Right lobe of liver (tissue), 4 donors: ENCODE data around the gene FHIP1A.

Source experiments
- POLR2A ChIP-seq: fragments of 450-650 bp; IDR thresholded peaks from one replicate; pipeline ENCODE4 v1.6.1; 2017; ENCODE audit warnings: antibody characterized with exemption, mild to moderate bottlenecking
- TF ChIP-seq, protein P1 (sequence below), 4 donors: fragments of 200-600 bp in 3 of 4; fragments of 450-650 bp in 1 of 4; IDR thresholded peaks; one replicate each; pipeline versions ENCODE4 v1.5.1 to v1.8.0; 2016 to 2022; ENCODE audit warnings: antibody characterized with exemption in 4 of 4, mild to moderate bottlenecking in 2 of 4
- donor health status: DM: no; HTN: no; CAD: no.
- donor health status: DM: no; HTN: no; CAD: no.
- donor health status: DM: no; HTN: yes; CAD: no.

DNA sequence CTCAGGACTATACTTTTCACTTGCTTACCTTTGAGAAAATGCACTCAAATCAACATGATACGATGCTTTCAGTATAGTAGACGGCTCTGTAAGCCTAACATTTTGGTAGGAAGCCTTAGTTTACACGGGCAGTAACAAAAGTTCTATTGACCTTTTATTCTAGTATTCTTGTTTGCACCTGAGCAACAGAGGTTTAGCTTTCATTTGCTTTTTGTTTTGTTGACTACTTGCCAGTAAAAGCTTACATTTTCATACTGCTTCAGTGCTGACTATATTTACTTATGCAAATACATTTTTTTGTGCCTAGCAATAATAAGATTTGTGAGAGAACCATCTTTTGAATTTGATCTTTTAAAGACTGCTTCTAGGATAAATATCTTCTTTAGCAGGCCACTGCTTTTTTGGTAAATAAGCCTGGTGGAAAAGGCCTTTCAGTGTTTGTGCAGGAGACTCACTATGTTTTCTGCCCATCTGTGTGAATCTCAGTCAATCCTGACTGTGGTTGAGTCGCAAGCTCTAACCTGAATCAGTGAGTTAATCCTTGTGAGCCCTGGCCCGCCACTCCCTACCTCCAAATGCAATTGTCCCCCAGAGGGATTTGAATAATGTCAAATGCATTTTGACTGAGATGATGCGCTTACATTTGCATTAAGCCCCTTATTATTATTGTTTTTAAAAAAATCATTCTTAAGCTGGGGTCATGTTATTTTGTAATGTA lies 21.9 kb downstream of the FHIP1A start:
- no peak for TF ChIP-seq POLR2A
- TF ChIP-seq, protein P1, sequence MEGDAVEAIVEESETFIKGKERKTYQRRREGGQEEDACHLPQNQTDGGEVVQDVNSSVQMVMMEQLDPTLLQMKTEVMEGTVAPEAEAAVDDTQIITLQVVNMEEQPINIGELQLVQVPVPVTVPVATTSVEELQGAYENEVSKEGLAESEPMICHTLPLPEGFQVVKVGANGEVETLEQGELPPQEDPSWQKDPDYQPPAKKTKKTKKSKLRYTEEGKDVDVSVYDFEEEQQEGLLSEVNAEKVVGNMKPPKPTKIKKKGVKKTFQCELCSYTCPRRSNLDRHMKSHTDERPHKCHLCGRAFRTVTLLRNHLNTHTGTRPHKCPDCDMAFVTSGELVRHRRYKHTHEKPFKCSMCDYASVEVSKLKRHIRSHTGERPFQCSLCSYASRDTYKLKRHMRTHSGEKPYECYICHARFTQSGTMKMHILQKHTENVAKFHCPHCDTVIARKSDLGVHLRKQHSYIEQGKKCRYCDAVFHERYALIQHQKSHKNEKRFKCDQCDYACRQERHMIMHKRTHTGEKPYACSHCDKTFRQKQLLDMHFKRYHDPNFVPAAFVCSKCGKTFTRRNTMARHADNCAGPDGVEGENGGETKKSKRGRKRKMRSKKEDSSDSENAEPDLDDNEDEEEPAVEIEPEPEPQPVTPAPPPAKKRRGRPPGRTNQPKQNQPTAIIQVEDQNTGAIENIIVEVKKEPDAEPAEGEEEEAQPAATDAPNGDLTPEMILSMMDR (IDR thresholded peaks at IDR 0.05), result no peak
